Activated T-cell treated with anti-CD3 and anti-CD28 coated beads, Interleukin-2, amount 50 U/mL, for 4 hours (primary cell): ENCODE measurements around the gene PSG1. TPM values are rescaled to one million over a fixed set of nuclear protein-coding genes. Genes with fewer than 3 reads are reported as not detected.
"Not testable (repeated sequence)": the region's sequence is repeated elsewhere in the genome, so short reads cannot be mapped to it uniquely, and the experiment has no call there.

Experiments
- ATAC-seq, 2 donors: fragments of 200-7000 bp; cut with Tn5 transposase; one replicate each; pipeline ENCODE4 v1.10.0; 2021
- DNase-seq: peaks from one replicate; pipeline ENCODE4 v3.0.0-alpha.2; 2020
- H3K27me3 Mint-ChIP-seq: one replicate; pipeline ENCODE4 v1.8.0; 2021; ENCODE audit warnings: low read depth, mixed read lengths
- H3K36me3 Mint-ChIP-seq: one replicate; pipeline ENCODE4 v1.8.0; 2022; ENCODE audit warnings: mixed read lengths; ENCODE audit not compliant: insufficient read depth
- H3K4me1 Mint-ChIP-seq: one replicate; pipeline ENCODE4 v1.8.0; 2021; ENCODE audit warnings: low read depth, mixed read lengths
- H3K4me3 Mint-ChIP-seq: one replicate; pipeline ENCODE4 v1.8.0; 2021; ENCODE audit warnings: mild to moderate bottlenecking, moderate library complexity, mixed read lengths
- H3K9me3 Mint-ChIP-seq: one replicate; pipeline ENCODE4 v1.8.0; 2021; ENCODE audit warnings: mixed read lengths
- total RNA-seq, 3 donors: library from RNA; stranded (reverse); gene quantifications; one replicate each; pipeline ENCODE4 v1.2.1, GENCODE V29; 2021

PSG1 gene
- total RNA-seq, 3 donors from 2014 or later: not detected

DNA sequence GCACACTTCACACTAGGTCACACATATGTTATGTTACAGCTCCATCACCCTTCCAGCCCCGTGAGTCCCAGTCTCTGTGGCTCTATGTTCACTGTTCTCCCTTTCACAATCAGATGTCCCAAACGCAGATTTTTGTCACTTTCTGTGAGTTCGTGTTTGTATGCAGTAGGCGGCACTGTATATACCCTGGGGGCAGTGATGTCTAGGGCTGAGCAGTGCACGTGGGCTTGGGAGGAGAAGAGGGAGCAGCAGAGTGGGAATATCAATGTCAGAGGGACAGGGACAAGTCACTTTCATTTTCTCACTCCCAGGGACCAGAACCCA, 22.0 kb downstream of the PSG1 start:
- Mint-ChIP-seq H3K4me3 (no peak overlapping the region), H3K4me1 (no peaks in the 10 kb centered on the region), H3K9me3 (no peaks in the 10 kb centered on the region), H3K27me3 (peaks cover 14% of the 10 kb centered on the region), H3K36me3 (no peaks in the 10 kb centered on the region)
- no peak for DNase-seq
- no peak for ATAC-seq

GRCh38 chr19:42856866-42857543, 22.5 kb downstream of the PSG1 start:
- not testable (repeated sequence) for DNase-seq, H3K4me1 Mint-ChIP-seq, H3K36me3 Mint-ChIP-seq, H3K9me3 Mint-ChIP-seq, H3K4me3 Mint-ChIP-seq, ATAC-seq
- peaks cover 11% of the 10 kb centered on the region for H3K27me3 Mint-ChIP-seq

DNA sequence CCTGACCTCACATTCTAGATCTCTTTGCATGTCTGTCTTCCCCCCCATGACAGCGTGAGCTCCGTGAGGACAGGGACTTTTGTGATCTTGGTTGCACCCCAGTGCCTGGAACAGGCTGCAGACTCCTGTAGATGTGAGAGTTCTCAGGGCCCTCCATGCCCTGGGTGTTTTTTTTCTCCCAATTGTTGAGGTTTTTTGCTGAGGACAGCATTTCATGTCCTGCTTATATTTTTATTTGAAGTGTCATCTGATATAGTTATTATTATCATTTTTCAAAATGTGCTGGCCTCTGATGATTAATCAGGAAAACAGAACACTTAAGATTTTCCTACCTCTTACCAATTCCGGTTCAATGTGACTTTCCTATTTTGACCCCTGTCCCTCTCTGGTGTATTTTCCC, 24.8 kb downstream of the PSG1 start:
- not testable (repeated sequence) for H3K4me1 Mint-ChIP-seq, H3K9me3 Mint-ChIP-seq, H3K36me3 Mint-ChIP-seq, ATAC-seq, H3K4me3 Mint-ChIP-seq, DNase-seq, H3K27me3 Mint-ChIP-seq

DNA sequence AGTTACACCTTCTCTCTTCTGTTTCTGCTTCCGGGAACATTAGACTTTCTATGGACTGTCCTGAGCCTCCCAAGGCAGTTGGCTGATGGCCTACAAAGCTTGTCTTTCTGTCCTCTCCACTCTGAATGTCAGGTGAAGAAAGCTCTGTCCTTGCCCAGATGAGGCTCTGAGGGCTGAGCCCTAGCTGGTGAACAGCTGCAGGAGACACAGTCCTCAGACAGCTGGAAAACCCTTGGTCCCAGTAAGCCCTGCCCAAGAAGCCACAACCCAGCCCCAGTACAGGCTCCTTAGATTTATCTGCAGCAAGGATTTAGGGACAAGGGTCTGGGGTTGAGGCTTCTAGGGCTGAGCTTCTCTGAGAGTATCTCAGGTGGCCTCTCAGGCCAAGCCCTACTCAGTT, 26.3 kb downstream of the PSG1 start:
- not testable (repeated sequence) for H3K9me3 Mint-ChIP-seq, H3K27me3 Mint-ChIP-seq, H3K4me1 Mint-ChIP-seq, H3K4me3 Mint-ChIP-seq, ATAC-seq, DNase-seq, H3K36me3 Mint-ChIP-seq

- not testable (repeated sequence) for H3K36me3 Mint-ChIP-seq, H3K4me3 Mint-ChIP-seq, H3K4me1 Mint-ChIP-seq, H3K9me3 Mint-ChIP-seq, DNase-seq, ATAC-seq, H3K27me3 Mint-ChIP-seq
Measured at GRCh38 chr19:42852821-42853220, 26.7 kb downstream of the PSG1 start.

DNA sequence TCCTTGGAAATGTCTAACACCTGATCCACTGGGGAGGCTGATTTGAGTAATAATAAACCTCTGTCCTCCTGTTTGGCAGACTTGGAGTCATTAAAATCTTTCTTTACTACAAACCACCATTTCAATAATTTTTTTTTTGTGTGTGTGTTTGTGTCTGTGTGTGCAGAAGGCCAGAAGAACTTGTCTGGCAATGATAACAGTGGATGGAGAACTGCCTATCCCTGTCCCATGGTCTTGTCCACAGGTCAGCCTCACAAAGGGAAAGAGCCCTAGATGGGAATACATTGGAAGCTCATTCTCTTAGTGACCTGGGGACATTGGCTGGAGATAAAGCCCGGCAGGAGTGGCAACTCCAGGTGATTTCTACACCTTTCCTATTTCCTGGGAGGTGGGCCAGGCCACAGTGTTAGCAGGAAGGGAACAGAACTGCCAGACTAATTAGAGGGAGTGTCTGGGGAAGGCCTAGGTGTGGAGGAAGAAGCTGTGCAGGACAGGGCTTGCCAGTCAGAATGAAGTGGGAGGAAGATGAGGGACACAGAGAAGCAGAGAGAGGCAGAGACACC, 27.7 kb downstream of the PSG1 start:
- H3K9me3 Mint-ChIP-seq, ATAC-seq, H3K4me1 Mint-ChIP-seq, H3K36me3 Mint-ChIP-seq, H3K4me3 Mint-ChIP-seq, H3K27me3 Mint-ChIP-seq, DNase-seq: not testable (repeated sequence)

- H3K36me3 Mint-ChIP-seq: no peaks in the 10 kb centered on the region
- H3K27me3 Mint-ChIP-seq: peaks cover 2% of the 10 kb centered on the region
- no peak for DNase-seq
- no peaks in the 10 kb centered on the region for H3K9me3 Mint-ChIP-seq
- no peak overlapping the region for H3K4me3 Mint-ChIP-seq
- ATAC-seq: no peak
- no peaks in the 10 kb centered on the region for H3K4me1 Mint-ChIP-seq
Measured at GRCh38 chr19:42850981-42851717, 28.4 kb downstream of the PSG1 start.

- H3K4me3 Mint-ChIP-seq: no peak overlapping the region
- ATAC-seq: no peak
- H3K4me1 Mint-ChIP-seq: no peaks in the 10 kb centered on the region
- H3K27me3 Mint-ChIP-seq: peaks cover 4% of the 10 kb centered on the region
- DNase-seq: no peak
- H3K9me3 Mint-ChIP-seq: no peaks in the 10 kb centered on the region
- no peaks in the 10 kb centered on the region for H3K36me3 Mint-ChIP-seq
Measured at GRCh38 chr19:42846597-42846996, 32.9 kb downstream of the PSG1 start.

GRCh38 chr19:42843631-42844030, 35.9 kb downstream of the PSG1 start:
- DNase-seq, H3K4me1 Mint-ChIP-seq, H3K9me3 Mint-ChIP-seq, H3K36me3 Mint-ChIP-seq, H3K4me3 Mint-ChIP-seq, ATAC-seq: not testable (repeated sequence)
- peaks cover 25% of the 10 kb centered on the region for H3K27me3 Mint-ChIP-seq

- not testable (repeated sequence) for ATAC-seq, DNase-seq, H3K4me1 Mint-ChIP-seq, H3K36me3 Mint-ChIP-seq, H3K4me3 Mint-ChIP-seq, H3K9me3 Mint-ChIP-seq
- H3K27me3 Mint-ChIP-seq: peaks cover 25% of the 10 kb centered on the region
Measured at GRCh38 chr19:42832746-42833442, 46.6 kb downstream of the PSG1 start.

GRCh38 chr19:42832023-42832680, 47.4 kb downstream of the PSG1 start:
- H3K36me3 Mint-ChIP-seq, H3K9me3 Mint-ChIP-seq, H3K4me3 Mint-ChIP-seq, ATAC-seq, DNase-seq, H3K4me1 Mint-ChIP-seq: not testable (repeated sequence)
- H3K27me3 Mint-ChIP-seq: peaks cover 25% of the 10 kb centered on the region

DNA sequence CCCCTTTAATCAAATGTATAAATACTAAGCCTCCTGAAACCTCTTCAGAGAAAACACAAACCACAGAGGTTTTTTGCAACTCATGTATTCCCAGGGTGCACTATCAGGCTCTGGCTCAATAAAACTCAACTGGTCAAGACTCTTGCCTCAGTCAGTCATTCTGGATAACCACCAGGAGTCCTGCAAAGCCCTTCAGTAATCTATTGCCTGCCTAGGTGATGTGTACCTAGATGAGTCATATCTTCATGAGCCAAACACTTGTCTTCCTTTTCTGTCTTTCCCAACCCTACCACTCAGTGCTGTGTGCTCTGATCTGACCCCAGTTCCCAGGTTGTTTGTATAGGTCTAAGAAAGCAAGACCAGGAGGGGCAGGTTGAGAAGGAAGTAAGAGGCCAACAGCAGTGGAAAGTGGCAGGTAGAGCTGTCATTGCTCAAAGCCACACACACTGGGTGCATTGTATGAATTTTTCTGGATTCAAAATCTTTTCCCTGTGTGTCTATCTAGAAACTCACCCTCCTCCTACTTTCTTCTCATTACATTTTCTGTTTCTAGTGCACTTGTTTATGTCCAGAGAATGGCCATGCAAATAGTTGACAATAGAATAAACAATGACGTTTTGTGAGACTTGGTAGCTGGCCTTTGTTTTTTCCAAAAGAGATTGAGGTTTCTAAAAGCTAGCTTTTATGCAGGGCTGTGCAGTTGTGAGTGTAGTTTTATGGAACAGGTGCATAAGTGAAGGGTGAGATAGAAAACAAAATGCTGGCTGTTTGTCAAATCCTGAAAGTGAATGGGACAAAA, 48.1 kb downstream of the PSG1 start:
- H3K4me3 Mint-ChIP-seq: no peak overlapping the region
- no peak for DNase-seq
- H3K36me3 Mint-ChIP-seq: no peaks in the 10 kb centered on the region
- no peaks in the 10 kb centered on the region for H3K9me3 Mint-ChIP-seq
- peaks cover 25% of the 10 kb centered on the region for H3K27me3 Mint-ChIP-seq
- no peaks in the 10 kb centered on the region for H3K4me1 Mint-ChIP-seq
- no peak for ATAC-seq

- peaks cover 22% of the 10 kb centered on the region for H3K27me3 Mint-ChIP-seq
- H3K9me3 Mint-ChIP-seq, DNase-seq, H3K4me1 Mint-ChIP-seq, H3K36me3 Mint-ChIP-seq, ATAC-seq, H3K4me3 Mint-ChIP-seq: not testable (repeated sequence)
Measured at GRCh38 chr19:42821306-42821977, 58.1 kb downstream of the PSG1 start.
